Stimulated activated CD8-positive, alpha-beta memory T cell treated with anti-CD3 and anti-CD28 coated beads, Interleukin-4, amount 100 ng/mL, for 24 hours (primary cell): ENCODE data around the gene RYR1.
"Not testable (repeated sequence)": the region's sequence is repeated elsewhere in the genome, so short reads cannot be mapped to it uniquely, and the experiment has no call there.

Experiments used
- DNase-seq: peaks from one replicate; pipeline ENCODE4 v3.0.0-alpha.2; 2020; ENCODE audit warnings: low read depth

RYR1 gene

DNA sequence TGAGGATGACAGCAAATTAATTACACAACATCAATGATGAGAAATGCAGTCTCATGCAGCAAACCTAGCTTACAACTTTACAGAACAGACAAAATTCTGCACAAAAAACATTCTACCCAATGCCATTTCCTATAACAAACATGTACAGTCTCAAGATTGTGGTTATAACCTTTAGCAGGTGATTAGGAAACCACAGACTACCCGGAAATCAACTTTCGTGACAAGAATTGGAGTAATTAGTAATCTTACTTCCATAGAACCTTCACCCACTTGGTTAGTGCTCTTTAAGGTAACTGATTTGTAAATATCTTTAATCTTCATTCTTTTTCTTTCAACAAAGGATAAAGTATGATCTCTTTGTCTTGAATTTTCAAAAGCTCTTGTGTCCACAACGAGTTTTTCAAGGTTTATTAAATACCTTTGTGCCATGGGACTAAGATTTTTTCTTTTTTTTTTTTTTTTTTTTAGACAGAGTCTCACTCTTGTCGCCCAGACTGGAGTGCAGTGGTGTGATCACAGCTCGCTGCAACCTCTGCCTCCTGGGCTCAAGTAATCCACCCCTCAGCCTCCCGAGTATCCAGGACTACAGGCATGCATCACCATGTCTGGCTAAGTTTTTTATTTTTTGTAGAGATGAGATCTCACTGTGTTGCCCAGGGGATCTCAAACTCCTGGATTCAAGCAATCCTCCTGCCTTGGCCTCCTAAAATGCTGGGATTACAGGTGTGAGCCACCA is 105.5 kb downstream of the RYR1 start:
- DNase-seq: no peak

DNA sequence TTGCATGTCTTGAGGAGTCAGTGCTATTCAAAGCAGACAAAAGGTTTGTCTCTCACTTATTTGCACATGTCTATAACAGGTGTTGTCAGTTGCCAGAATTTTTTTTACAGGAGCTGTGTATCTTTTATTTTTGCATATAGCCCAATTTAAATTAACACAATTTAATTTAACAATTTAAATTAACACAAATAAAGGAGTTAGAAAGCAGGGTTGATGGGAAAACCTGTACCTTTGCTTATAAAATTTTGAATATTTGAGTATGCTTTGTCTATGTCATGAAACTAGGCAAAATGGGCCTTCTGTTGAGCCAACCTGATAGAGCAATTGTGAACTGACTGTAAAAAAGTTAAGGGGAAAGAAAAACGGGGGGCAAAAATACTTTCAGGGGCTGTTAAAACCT is 106.3 kb downstream of the RYR1 start:
- DNase-seq: no peak

DNA sequence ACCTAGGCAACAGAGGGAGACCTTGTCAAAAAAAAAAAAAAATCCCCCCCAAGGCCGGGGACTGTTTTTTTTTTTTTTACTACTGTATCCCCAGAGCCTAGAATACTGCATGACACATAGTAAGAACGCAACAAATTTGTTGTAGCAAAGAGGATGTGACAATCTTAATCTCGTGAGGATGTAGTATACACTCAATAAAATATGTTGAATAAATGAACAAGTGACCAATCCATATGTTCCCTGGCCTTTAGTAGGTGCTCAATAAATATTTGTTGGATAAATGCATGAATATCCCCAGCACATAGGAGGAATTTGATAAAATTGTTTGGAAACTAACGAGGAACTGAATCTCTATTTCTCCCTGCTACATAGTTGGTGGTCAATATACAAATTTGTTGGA is 108.5 kb downstream of the RYR1 start:
- no peak for DNase-seq

DNA sequence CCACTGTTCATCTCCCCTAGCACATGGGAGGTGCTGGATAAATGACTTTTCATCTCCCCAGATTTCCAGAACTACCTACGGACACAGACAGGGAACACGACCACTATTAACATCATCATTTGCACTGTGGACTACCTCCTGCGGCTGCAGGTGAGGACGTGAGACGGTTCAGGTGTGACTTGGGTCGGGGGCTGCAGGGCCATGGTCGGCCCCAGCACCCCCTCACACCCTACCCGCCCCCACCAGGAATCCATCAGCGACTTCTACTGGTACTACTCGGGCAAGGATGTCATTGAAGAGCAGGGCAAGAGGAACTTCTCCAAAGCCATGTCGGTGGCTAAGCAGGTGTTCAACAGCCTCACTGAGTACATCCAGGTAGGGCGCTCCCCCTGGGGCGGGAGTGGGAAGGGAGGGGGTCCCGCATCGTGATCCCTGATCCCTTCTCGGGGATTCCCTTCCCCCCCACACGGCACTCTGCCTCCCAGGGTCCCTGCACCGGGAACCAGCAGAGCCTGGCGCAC is 109.9 kb downstream of the RYR1 start:
- no peak for DNase-seq

DNA sequence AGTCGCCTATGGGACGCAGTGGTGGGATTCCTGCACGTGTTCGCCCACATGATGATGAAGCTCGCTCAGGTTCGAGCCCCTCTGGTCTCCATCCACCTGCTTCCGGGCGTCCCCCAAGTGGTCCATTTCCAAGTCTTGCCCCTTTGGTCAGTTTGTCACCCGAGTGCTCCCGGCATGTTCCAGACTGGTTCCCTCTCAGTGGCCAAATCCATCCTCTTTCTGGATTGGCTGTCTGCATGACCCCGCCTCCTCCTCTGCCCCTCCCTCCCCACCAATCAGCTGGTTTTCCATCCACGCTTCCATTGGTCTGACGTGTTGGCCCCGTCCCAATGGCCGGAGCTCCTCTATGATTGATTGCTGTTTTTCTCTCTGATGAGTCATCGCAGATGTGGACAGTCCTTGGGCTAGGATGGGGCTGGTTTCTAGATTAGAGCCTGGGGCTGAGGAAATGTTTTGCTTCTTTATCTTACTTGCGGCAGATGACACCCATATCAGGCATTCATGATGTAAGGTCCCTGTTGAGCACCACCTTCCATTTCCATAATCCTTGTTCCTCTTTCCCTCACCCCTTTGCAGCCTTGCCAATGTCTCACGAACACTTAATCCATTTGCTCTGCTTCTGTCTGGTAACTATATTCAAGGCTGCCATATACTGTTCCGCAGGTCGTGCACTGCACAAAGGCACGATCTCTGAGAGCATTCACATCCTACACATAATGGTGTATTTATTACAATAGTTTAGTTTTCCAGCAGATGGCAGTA is 110.5 kb downstream of the RYR1 start:
- DNase-seq: no peak

DNA sequence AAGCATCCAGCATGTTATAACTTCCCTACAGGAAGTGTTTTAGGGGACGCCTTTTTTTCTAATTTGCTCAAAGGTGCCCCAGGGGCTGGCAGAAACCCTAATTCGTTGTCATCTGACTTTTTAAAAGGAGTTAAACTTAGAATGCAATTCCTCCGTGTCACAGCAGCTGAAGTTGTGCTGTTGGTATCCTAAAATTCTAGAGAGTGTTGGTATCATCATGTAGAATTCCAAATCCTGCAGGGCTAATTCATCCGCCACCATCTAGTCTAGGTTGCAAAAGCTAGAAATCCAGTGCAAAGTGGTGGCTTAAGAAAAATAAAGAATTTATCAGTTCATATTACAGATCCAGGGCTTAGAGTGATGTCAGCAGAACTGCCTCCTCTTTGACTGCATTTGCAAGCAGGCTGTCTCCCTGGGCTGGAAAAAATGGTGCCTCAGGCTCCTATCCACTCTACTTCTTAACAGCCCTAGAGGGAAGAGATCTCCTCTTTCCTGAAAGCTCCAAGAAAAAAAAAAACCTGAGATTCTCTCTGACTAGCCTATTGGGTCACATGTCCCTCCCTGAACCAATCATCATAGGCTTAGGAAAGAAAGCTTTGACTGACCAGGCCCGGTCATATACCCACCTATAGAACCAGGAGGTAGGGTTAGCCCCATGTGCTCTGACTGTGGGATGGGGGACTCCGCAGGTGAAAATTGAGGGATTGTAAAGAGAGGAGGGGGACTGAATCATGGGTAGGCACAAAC is 111.3 kb downstream of the RYR1 start:
- DNase-seq: no peak

DNA sequence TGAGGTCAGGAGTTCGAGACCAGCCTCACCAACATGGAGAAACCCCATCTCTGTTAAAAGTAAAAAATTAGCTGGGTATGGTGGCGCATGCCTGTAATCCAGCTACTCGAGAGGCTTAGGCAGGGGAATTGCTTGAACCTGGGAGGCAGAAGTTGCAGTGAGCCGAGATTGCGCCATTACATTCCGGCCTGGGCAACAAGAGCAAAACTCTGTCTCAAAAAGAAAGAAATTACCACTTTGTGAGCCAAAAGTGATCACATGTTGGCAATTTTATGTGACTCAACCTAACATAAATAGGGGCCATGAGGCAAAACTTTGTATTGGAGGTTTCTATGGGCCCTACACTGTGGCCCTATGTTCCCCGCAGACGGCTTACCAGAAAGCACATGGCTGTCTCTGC is 112.1 kb downstream of the RYR1 start:
- no peak for DNase-seq

DNA sequence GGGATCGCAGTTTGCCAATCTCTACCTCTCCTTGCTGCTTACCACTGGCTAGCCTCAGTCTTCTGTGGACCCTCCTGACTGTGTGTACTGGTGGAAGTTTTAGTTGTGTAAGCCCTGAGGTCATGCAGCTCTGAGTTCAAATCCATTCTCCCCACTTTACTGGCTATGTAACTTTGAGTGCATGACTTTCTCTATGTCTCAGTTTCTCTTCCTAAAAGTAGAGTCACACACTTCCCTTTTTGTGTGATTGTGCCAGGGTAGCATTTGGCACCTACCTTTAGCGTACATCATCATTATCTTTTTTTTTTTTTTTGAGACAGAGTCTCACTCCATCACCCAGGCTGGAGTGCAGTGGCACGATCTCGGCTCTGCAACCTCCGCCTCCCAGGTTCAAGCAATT is 113.9 kb downstream of the RYR1 start:
- DNase-seq: no peak

DNA sequence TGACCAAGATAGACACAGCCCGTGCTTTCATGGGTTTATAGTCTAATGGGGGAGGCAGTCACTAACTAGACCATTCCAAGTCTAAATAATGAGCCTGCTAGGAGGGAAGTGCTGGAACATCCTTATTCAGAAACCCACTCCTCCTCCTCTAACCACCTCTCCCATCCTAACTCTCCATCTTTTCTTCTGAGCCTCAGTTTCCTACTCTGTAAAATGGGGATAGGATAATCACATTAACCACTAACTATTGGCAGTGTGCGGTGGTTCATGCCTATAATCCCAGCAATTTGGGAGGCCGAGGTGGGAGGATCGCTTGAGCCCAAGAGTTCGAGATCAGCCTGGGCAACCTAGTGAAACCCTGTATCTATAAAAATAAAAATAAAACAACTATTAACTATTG is 115.6 kb downstream of the RYR1 start:
- DNase-seq: no peak

DNA sequence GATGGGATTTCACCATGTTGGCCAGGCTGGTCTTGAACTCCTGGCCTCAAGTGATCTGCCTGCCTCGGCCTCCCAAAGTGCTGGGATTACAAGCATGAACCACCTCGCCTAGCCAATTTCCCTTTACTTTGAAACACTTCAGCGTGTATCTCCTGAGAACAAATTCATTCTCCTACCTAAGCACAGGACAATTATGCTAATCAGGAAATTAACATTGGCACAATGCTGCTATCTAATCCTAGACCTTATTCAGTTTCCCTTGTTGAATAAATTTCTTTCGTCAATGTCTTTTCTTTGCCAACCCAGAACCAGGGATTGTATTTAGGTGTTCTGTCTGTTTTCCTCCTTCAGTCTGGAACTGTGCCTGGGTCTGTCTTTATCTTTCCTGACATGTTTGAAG is 116.5 kb downstream of the RYR1 start:
- DNase-seq: no peak

DNA sequence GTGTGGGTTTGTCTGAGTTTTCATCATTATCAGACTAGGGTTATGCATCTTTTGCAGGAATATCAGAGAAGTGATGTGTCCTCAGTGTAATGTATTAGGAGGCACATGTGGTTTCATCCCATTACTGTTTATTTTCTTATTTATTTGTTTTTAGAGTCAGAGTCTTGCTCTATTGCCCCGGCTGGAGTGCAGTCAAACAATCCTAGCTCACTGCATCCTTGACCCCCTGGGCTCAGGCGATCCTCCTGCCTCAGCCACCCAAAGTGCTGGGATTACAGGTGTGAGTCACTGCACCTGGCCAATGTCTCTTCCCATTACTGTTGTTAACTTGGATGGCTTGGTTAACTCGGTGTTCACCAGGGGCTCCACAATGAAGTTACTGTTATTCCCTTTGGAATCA is 116.9 kb downstream of the RYR1 start:
- DNase-seq: no peak

DNA sequence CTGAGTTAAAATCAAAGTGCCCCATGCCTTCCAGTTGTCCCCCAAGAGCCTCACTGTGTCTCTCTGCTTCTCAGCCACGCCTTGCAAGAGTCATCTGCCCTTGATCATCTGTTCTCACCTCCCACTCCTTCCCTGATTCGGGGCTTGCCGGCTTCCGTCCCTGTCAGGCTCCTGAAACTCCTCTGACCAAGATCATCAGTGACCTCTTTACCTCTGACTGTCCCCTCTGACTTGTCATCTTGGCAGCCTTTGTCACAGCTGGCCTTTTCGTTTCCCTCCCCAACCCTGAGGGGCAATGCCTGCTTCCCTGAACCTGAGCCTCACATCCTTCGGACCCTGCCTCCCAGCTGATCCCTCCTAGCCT is 117.9 kb downstream of the RYR1 start:
- DNase-seq: peak; percentile 43

DNA sequence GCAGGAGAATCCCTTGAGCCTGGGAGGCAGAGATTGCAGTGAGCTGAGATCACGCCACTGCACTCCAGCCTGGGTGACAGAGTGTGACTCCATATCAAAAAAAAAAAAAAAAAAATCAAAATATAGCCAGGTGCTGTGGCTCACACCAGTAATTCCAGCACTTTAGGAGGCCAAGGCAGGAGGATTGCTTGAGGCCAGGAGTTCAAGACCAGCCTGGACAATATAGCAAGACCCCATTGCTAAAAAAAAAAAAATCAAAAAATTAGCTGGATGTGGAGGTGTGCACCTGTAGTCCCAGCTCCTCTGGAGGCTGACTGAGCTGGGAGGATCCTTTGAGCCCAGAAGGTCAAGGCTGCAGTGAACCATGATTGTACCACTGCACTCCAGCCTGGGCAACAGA is 119.7 kb downstream of the RYR1 start:
- not testable (repeated sequence) for DNase-seq

DNA sequence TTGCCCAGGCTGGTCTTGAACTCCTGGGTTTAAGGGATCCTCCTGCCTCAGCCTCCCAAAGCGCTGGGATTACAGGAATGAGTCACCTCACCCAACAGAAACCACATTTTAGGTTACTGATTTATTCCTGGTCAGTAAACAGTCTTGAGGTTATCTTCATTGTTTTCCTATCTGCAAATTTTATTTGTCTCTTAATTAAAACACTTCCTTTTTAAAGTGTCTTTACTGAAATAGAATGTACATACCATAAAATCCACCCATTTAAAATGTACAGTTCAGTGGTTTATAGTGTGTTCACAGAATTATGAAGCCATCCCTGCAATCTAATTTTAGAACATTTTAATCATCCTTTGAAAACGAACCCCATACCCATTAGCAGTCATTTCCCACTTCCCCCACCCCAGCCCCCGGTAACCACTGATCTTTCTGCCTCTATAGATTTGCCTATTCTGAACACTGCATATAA is 121.2 kb downstream of the RYR1 start:
- DNase-seq: no peak

DNA sequence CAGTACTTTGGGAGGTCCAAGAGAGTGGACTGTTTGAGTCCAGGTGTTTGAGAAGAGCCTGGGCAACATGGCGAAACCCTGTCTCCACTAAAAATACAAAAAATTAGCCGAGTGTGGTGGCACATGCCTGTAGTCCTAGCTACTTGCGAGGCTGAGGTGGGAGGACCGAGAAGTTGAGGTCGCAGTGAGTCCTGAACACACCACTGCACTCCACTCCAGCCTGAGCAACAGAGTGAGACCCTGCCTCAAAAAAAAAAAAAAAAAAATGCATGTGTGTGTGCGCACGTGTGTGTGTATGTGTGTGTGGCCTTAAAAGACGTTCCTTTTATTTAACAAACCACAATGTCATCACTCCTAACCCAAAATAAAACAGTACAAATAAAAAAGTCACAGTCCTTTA is 121.7 kb downstream of the RYR1 start:
- DNase-seq: no peak

DNA sequence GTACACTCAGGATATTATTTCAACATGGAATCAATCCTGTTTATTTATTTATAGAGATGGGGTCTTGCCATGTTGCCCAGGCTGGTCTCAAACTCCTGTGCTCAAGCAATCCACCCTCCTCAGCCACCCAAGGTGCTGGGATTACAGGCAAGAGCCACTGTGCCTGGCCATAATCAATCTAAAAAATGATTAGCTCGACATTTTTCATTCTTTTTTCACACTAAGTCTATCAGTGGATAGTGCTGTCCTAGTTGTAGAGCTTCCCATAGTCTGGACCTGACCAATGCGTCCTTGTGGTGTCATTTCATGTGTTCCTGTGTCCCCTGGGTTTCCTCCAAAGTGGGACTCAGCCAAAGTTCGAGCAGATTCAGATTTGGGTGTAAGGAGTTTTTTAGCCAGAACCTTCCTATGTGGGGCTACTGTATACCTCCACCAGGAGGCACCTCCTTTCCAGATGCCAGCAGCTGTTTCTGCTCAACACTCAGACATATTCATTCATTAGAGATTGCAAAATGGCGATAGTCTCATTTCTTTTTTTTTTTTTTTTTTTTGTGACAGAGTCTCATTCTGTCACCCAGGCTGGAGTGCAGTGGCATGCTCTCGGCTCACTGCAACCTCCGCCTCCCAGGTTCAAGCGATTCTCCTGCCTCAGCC is 123.2 kb downstream of the RYR1 start:
- no peak for DNase-seq

DNA sequence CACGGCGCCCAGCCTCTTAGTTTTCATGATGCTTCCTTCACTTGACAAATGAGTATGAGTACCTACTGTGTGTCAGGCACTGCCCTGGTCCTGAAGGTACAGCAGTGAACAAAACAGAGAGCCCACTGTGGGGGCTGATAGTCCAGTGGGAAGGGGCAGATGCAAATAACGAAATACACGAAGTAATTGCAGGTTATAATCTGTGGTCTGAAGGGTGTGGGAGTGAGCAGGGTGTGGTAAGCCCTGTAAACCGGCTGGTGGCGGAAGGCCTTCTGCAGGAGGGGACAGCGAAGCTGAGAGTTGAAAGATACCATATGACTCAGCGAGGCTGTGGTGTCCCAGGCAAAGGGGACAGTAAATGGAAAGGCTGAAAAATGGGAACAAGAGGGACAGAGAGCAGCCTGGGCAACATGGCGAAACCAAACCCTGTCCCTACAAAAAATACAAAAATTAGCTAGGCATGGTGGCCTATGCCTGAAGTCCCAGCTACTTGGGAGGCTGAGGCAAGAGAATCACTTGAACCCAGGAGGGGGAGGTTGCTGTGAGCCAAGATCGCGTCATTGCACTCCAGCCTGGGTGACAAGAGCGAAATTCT is 123.8 kb downstream of the RYR1 start:
- DNase-seq: no peak

DNA sequence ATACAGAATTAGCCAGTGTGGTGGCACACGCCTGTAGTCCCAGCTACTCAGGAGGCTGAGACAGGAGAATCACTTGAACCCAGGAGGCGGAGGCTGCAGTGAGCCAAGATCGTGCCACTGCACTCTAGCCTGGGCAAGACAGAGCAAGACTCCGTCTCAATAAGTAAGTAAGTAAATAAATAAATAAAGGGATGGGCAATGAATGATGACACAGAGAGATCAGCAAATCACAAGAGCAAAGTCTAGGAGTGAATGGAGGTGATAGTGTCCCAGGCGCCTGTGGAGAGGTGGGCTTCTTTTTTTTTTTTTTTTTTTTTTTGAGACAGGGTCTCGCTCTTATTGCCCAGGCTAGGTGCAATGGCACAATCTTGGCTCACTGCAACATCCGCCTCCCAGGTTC is 125.4 kb downstream of the RYR1 start:
- not testable (repeated sequence) for DNase-seq

DNA sequence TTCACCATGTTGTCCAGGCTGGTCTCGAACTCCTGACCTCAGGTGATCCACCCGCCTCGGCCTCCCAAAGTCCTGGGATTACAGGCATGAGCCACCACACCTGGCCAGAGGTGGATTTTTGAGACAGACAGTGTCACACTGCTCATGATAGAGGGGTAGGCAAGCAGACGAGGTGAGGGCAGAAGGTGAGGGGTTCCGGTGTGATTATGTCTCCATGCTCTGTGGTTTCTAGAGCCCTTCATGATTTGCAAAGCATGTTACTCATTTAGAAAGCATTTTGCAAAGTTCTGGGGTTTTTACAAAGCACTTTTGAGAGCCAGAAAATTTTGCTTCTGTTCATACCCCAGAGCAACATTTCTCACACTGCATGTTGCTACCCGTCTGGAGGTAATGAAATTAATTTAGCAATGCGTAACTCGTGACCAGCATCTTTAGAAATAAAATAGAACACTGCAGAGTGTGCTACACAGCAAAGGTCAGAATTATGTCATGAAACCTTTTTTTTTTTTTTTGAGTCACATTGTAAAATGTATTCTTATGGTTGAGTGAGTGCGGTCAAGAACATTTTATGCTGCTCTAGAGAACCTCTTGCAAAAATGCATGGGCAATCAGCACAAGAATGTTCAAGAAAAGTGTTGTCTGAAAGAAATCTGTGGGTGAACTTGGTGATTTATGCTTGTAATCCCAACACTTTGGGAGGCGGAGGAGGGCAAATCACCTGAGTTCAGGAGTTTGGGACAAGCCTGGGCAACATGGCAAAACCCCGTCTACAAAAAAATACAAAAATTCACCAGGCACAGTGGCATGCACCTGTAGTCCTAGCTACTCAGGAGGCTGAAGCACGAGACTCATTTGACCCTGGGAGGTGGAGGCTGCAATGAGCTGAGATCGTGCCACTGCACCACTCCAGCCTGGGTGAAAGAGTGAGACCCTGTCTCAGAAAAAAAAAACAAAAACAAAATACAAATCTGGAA is 126.2 kb downstream of the RYR1 start:
- DNase-seq: no peak

DNA sequence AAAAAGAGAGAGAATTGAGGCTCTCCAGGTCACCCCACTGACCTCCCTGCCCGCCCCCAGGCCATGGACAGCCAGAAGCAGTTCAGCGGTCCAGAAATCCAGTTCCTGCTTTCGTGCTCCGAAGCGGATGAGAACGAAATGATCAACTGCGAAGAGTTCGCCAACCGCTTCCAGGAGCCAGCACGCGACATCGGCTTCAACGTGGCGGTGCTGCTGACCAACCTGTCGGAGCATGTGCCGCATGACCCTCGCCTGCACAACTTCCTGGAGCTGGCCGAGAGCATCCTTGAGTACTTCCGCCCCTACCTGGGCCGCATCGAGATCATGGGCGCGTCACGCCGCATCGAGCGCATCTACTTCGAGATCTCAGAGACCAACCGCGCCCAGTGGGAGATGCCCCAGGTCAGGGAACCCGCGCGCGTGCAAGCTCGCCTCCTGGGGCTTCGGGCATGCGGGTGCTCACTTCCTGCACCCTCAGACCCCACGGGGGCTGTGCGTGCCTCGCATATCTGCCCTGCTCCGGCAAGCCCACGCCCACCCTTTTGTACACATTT is 127.6 kb downstream of the RYR1 start:
- no peak for DNase-seq
